HCT116 (cell line): ENCODE data around the gene IGF2BP1. TPM values are rescaled to one million over a fixed set of nuclear protein-coding genes. Genes with fewer than 3 reads are reported as not detected.

Experiments used
- ATAC-seq: fragments of 200-7000 bp; cut with Tn5 transposase; 2 replicates; pipeline ENCODE4 v1.9.1; 2020; ENCODE audit warnings: mild to moderate bottlenecking, moderate library complexity
- BruUV-seq: library from RNA; stranded (reverse); fragments of 400-500 nt; replicated peaks from 2 replicates; lab custom pipeline; 2021; lab: Mats Ljungman, UMichigan
- CTCF ChIA-PET: fragments of 300-600 bp; sonication (Branson Sonifier 250); formaldehyde crosslinking; loops from one replicate; lab custom pipeline; 2021; ENCODE audit warnings: antibody characterized with exemption; lab: Charles Lee
- POLR2A ChIA-PET: fragments of 300-600, 350-600 bp; sonication (Branson Sonifier 250); formaldehyde crosslinking; loops from one replicate; lab custom pipeline; 2021; ENCODE audit warnings: antibody characterized with exemption; lab: Charles Lee
- RAD21 ChIA-PET, 2 experiments: fragments of 300-600 bp; sonication (Branson Sonifier 250); formaldehyde crosslinking; loops; one replicate each; lab custom pipeline; 2023; ENCODE audit warnings: low total read pairs in 2 of 2; ENCODE audit not compliant: uncharacterized antibody in 2 of 2, unreplicated experiment in 2 of 2, low non-redundant PET in 1 of 2; lab: Charles Lee
- DNase-seq: peaks from one replicate; pipeline ENCODE4 v3.0.0-alpha.2; 2010; ENCODE audit warnings: low read depth, low spot score
- H2AFZ ChIP-seq: fragments of 200-600 bp; shearing (Covaris generic), sonication (generic); 2 replicates; pipeline ENCODE4 v1.6.1; 2017; ENCODE audit warnings: low read depth, mixed run types, mixed read lengths, antibody characterized with exemption, low read length; ENCODE audit not compliant: poor library complexity, severe bottlenecking
- H3K27ac ChIP-seq: 2 replicates; pipeline ENCODE4 v1.5.1; 2012; ENCODE audit warnings: low read depth, low read length
- H3K27me3 ChIP-seq: fragments of 200-600 bp; sonication (generic); 2 replicates; pipeline ENCODE4 v1.6.1; 2016; ENCODE audit warnings: mixed run types, low read length, mixed read lengths; ENCODE audit not compliant: insufficient read depth
- H3K36me3 ChIP-seq, 2 experiments: fragments of 200-500 bp in 1 of 2; fragments of 200-600 bp in 1 of 2; sonication (Bioruptor generic) in 1 of 2; sonication (generic) in 1 of 2; 2 replicates each; pipeline versions ENCODE4 v1.5.1 to v1.6.1; 2014 to 2016; ENCODE audit warnings: low read length in 2 of 2, inconsistent platforms in 1 of 2, mixed read lengths in 1 of 2, mixed run types in 1 of 2; ENCODE audit not compliant: insufficient read depth in 2 of 2, control insufficient read depth in 1 of 2
- H3K4me1 ChIP-seq, 2 experiments: fragments of 200-600 bp in 1 of 2; sonication (generic) in 1 of 2; 2 replicates each; pipeline versions ENCODE4 v1.5.1 to v1.6.1; 2012 to 2017; ENCODE audit warnings: low read length in 2 of 2, inconsistent platforms in 1 of 2, mild to moderate bottlenecking in 1 of 2, mixed read lengths in 1 of 2, mixed run types in 1 of 2, moderate library complexity in 1 of 2; ENCODE audit not compliant: insufficient read depth in 2 of 2, control insufficient read depth in 1 of 2
- H3K4me2 ChIP-seq: fragments of 200-600 bp; sonication (generic); 2 replicates; pipeline ENCODE4 v1.6.1; 2017; ENCODE audit warnings: mixed run types, low read length, mixed read lengths
- H3K4me3 ChIP-seq, 2 experiments: fragments of 200-600 bp in 1 of 2; sonication (generic) in 1 of 2; replicated peaks in 1 of 2; 2 replicates each; pipeline ENCODE4 v1.5.1; 2011 to 2016; ENCODE audit warnings: low read length in 2 of 2, control low read depth in 1 of 2, low read depth in 1 of 2, mild to moderate bottlenecking in 1 of 2, mixed read lengths in 1 of 2, mixed run types in 1 of 2
- H3K79me2 ChIP-seq: fragments of 200-600 bp; sonication (generic); 2 replicates; pipeline ENCODE4 v1.6.1; 2017; ENCODE audit warnings: mild to moderate bottlenecking, mixed run types, low read length, moderate library complexity, mixed read lengths; ENCODE audit not compliant: insufficient read depth
- H3K9ac ChIP-seq: fragments of 200-600 bp; sonication (generic); 2 replicates; pipeline ENCODE4 v1.6.1; 2016; ENCODE audit warnings: low read length, mixed read lengths
- H3K9me2 ChIP-seq: fragments of 200-600 bp; sonication (generic), shearing (Covaris generic); 2 replicates; pipeline ENCODE4 v1.6.1; 2017; ENCODE audit warnings: mixed run types, mild to moderate bottlenecking, moderate library complexity; ENCODE audit not compliant: insufficient read depth
- H3K9me3 ChIP-seq, 2 experiments: fragments of 200-500 bp in 1 of 2; fragments of 200-600 bp in 1 of 2; sonication (Bioruptor generic) in 1 of 2; sonication (generic) in 1 of 2; 2 replicates each; pipeline ENCODE4 v1.6.1; 2014 to 2017; ENCODE audit warnings: low read length in 2 of 2, mixed read lengths in 2 of 2, inconsistent platforms in 1 of 2, low read depth in 1 of 2, mild to moderate bottlenecking in 1 of 2, mixed run types in 1 of 2, moderate library complexity in 1 of 2; ENCODE audit not compliant: control insufficient read depth in 1 of 2, insufficient read depth in 1 of 2
- H4K20me1 ChIP-seq: fragments of 200-600 bp; sonication (generic), shearing (Covaris generic); 2 replicates; pipeline ENCODE4 v1.6.1; 2017; ENCODE audit warnings: mixed run types, mild to moderate bottlenecking, moderate library complexity; ENCODE audit not compliant: insufficient read depth
- EGR1 ChIP-seq: IDR thresholded peaks from 2 replicates; pipeline ENCODE4 v1.6.1; 2012; ENCODE audit warnings: low read depth
- FOSL1 ChIP-seq: IDR thresholded peaks from 2 replicates; pipeline ENCODE4 v1.6.1; 2012; ENCODE audit warnings: low read depth
- JUND ChIP-seq: IDR thresholded peaks from 2 replicates; pipeline ENCODE4 v1.6.1; 2012
- MAX ChIP-seq: IDR thresholded peaks from 2 replicates; pipeline ENCODE4 v1.6.1; 2012
- POLR2A ChIP-seq: IDR thresholded peaks from 2 replicates; pipeline ENCODE4 v1.7.0; 2011; ENCODE audit warnings: borderline replicate concordance; ENCODE audit not compliant: insufficient read depth, insufficient read length; ENCODE audit errors: extremely low read depth
- POLR2AphosphoS5 ChIP-seq: IDR thresholded peaks from 2 replicates; pipeline ENCODE4 v1.6.1; 2011; ENCODE audit warnings: mild to moderate bottlenecking, low read depth, low read length, moderate library complexity
- SIN3A ChIP-seq: IDR thresholded peaks from 2 replicates; pipeline ENCODE4 v1.6.1; 2012; ENCODE audit warnings: low read depth
- SRF ChIP-seq: IDR thresholded peaks from 2 replicates; pipeline ENCODE4 v1.6.1; 2012; ENCODE audit warnings: low read depth
- YY1 ChIP-seq: IDR thresholded peaks from 2 replicates; pipeline ENCODE4 v1.6.1; 2011; ENCODE audit warnings: low read length, low read depth, moderate library complexity, mild to moderate bottlenecking; ENCODE audit not compliant: insufficient replicate concordance; ENCODE audit errors: extremely low read depth
- ZBTB33 ChIP-seq: IDR thresholded peaks from 2 replicates; pipeline ENCODE4 v1.6.1; 2011; ENCODE audit warnings: mild to moderate bottlenecking, low read length, moderate library complexity; ENCODE audit not compliant: insufficient replicate concordance; ENCODE audit errors: extremely low read depth
- intact Hi-C: fragments of 100-400 bp; cut with micrococcal nuclease; formaldehyde crosslinking; loops from 2 replicates; pipeline ENCODE4 v1.10.0; 2022
- total RNA-seq: library from RNA; stranded (reverse); gene quantifications from one replicate; pipeline ENCODE4 v1.2.1, GENCODE V29; 2021; ENCODE audit not compliant: unreplicated experiment

Gene IGF2BP1
- total RNA-seq, 1 experiment from 2014 or later = 0.91 TPM

- Histone ChIP-seq H3K79me2 (no peaks in the 10 kb centered on the region), H3K9me3 (no peaks in the 10 kb centered on the region), H3K4me2 (no peak overlapping the region), H3K36me3 (no peaks in the 10 kb centered on the region), H2AFZ (no peak overlapping the region), H3K27me3 (no peaks in the 10 kb centered on the region), H3K9ac (no peak overlapping the region), H3K4me1 (peaks cover 9 to 19% of the 10 kb centered on the region in 2 experiments), H3K9me2 (no peaks in the 10 kb centered on the region), H3K27ac (no peak overlapping the region), H3K4me3 (no peak overlapping the region), H4K20me1 (no peaks in the 10 kb centered on the region)
- no TSS peak for BruUV-seq
- DNase-seq (no peak), ATAC-seq (no peak)
- no peak for TF ChIP-seq POLR2AphosphoS5
- ChIA-PET POLR2A (interaction anchor here (0.7 kb wide), 1 partner anchor 71 kb away, joined by 3 read pairs; no protein-coding TSS in a partner anchor), RAD21 (no interaction called here), CTCF (interaction anchor here (1.4 to 2.3 kb wide), 2 partner anchors 11 to 67 kb away, joined by 3 to 10 read pairs; no protein-coding TSS in a partner anchor)
- intact Hi-C loops = no loop called here
These were observed 24.0 kb downstream of the IGF2BP1 start for GRCh38 chr17:49021095-49021767.

GRCh38 chr17:49021768-49022103 is 24.6 kb downstream of the IGF2BP1 start:
- no peaks in the 10 kb centered on the region for H3K27me3 ChIP-seq
- no peak overlapping the region for H3K4me2 ChIP-seq
- intact Hi-C loops = no loop called here
- H3K36me3 ChIP-seq = no peaks in the 10 kb centered on the region
- TF ChIP-seq MAX = no peak
- no peak for TF ChIP-seq EGR1
- TF ChIP-seq YY1 = no peak
- no peak for TF ChIP-seq ZBTB33
- TF ChIP-seq JUND = no peak
- TF ChIP-seq SRF = no peak
- no peak for TF ChIP-seq POLR2A
- no peak for TF ChIP-seq SIN3A
- TF ChIP-seq FOSL1 = no peak
- ChIA-PET RAD21 (no interaction called here), CTCF (interaction anchor here (1.4 to 2.3 kb wide), 2 partner anchors 11 to 67 kb away, joined by 3 to 10 read pairs; no protein-coding TSS in a partner anchor), POLR2A (no interaction called here)
- no peak overlapping the region for H2AFZ ChIP-seq
- DNase-seq (no peak), ATAC-seq (no peak)
- no peak overlapping the region for H3K4me3 ChIP-seq
- H3K9me2 ChIP-seq = no peaks in the 10 kb centered on the region
- H3K9me3 ChIP-seq = no peaks in the 10 kb centered on the region
- H3K4me1 ChIP-seq = peaks cover 6 to 15% of the 10 kb centered on the region in 2 experiments; a peak in 3 of 4 replicates
- H3K27ac ChIP-seq = no peak overlapping the region
- no peaks in the 10 kb centered on the region for H4K20me1 ChIP-seq
- BruUV-seq = no TSS peak
- H3K79me2 ChIP-seq = no peaks in the 10 kb centered on the region
- H3K9ac ChIP-seq = no peak overlapping the region
